PFSK-1 (cell line): Measurements from ENCODE around the gene RBM38.

ENCODE experiments used
- FOXP2 ChIP-seq: optimal IDR thresholded peaks from 2 replicates; pipeline ENCODE3; 2011; ENCODE audit warnings: borderline replicate concordance, control low read depth, inconsistent platforms; ENCODE audit not compliant: insufficient read depth; ENCODE audit errors: extremely low read length, extremely low read depth
- POLR2AphosphoS5 ChIP-seq: IDR thresholded peaks from 2 replicates; pipeline ENCODE4 v1.6.1; 2012; ENCODE audit warnings: low read depth, mild to moderate bottlenecking, control low read depth, low read length, moderate library complexity
- SIN3A ChIP-seq: IDR thresholded peaks from 2 replicates; pipeline ENCODE4 v1.6.1; 2012; ENCODE audit warnings: mild to moderate bottlenecking, low read length, moderate library complexity, borderline replicate concordance; ENCODE audit not compliant: insufficient read depth
- TAF1 ChIP-seq: IDR thresholded peaks from 2 replicates; pipeline ENCODE4 v1.6.1; 2012; ENCODE audit warnings: low read length, control low read depth, borderline replicate concordance; ENCODE audit not compliant: insufficient read depth
- TF ChIP-seq, protein P1 (sequence below), 2 experiments: IDR thresholded peaks; 2 replicates each; pipeline versions ENCODE4 v1.6.1 to v1.8.0; 2011 to 2012; ENCODE audit warnings: low read depth in 2 of 2, low read length in 2 of 2, control low read depth in 1 of 2, inconsistent platforms in 1 of 2, mild to moderate bottlenecking in 1 of 2, moderate library complexity in 1 of 2; ENCODE audit not compliant: insufficient read depth in 1 of 2

The RBM38 gene

DNA sequence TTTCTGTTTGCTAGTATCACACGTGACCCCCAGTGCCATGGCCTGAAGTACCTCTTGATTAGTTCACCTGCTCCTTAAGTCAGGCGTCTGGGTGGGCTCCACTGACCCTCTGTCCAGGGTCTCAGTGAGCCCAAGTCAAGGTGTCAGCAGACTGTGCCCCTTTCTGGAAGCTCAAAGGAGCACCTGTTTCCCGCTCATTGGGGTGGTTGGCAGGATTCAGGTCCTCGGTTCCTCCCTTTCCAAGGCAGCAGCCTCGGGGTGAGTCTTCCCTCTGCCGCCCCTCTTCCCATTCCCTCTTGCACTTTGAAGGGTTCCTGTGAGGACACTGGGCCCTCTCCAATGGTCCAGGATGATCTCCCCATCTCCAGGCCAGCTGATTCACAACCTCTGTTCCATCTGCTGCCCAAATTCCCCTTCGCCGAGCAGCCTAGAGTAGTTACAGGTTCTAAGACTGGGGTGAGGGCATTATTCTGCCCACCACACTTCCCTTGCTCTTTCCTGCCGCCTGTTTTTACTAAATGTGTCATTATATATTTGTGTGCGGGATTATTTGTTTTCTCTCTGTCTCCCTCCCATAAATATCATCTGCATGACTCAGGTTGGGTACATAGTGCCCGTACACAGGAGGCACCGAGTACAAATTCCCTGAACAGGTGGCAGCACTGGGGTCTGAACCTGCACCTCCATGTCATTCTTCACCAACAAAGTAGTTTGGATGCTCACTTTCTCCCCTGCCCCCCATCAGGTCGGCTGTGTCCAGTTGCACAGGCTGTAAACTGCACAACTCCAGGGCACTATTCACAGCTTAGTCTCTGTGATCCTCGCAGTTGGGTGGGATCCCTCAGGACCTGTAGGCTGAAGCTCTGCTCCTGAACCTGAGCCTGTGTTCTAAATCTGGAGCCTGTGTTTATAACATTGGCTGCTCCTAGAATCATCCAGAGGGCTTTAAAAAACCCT, 58.5 kb downstream of the RBM38 start:
- TF ChIP-seq, protein P1, sequence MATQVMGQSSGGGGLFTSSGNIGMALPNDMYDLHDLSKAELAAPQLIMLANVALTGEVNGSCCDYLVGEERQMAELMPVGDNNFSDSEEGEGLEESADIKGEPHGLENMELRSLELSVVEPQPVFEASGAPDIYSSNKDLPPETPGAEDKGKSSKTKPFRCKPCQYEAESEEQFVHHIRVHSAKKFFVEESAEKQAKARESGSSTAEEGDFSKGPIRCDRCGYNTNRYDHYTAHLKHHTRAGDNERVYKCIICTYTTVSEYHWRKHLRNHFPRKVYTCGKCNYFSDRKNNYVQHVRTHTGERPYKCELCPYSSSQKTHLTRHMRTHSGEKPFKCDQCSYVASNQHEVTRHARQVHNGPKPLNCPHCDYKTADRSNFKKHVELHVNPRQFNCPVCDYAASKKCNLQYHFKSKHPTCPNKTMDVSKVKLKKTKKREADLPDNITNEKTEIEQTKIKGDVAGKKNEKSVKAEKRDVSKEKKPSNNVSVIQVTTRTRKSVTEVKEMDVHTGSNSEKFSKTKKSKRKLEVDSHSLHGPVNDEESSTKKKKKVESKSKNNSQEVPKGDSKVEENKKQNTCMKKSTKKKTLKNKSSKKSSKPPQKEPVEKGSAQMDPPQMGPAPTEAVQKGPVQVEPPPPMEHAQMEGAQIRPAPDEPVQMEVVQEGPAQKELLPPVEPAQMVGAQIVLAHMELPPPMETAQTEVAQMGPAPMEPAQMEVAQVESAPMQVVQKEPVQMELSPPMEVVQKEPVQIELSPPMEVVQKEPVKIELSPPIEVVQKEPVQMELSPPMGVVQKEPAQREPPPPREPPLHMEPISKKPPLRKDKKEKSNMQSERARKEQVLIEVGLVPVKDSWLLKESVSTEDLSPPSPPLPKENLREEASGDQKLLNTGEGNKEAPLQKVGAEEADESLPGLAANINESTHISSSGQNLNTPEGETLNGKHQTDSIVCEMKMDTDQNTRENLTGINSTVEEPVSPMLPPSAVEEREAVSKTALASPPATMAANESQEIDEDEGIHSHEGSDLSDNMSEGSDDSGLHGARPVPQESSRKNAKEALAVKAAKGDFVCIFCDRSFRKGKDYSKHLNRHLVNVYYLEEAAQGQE (IDR thresholded peaks at IDR 0.05; ENCODE audit: insufficient read depth in 1 of 2, low read depth in 2 of 2, low read length in 2 of 2): no peak
- TF ChIP-seq SIN3A (no peak), FOXP2 (no peak), TAF1 (no peak), POLR2AphosphoS5 (no peak)

DNA sequence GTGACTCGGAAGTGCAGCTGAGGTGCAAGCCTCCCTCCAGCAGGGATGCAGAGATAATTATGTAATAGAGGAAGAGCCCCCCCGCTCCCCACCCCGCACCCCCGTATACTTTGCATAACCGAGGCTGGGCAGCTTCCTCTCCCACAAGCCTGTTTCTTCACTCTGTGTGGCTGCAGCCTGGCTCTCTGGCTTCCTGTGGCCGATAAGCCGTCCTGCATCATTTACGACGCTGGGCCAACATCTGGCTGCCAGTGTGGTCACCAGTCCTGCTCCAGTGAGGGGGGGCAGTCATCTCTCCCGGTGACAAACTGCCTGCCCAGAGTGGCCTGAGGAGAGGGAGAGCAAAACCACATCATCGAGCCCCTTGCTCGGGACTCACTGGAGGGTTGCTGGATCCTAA, 59.2 kb downstream of the RBM38 start:
- TF ChIP-seq, protein P1 (IDR thresholded peaks at IDR 0.05; ENCODE audit: insufficient read depth in 1 of 2, low read depth in 2 of 2, low read length in 2 of 2): no peak
- TF ChIP-seq FOXP2 (no peak), TAF1 (no peak)

DNA sequence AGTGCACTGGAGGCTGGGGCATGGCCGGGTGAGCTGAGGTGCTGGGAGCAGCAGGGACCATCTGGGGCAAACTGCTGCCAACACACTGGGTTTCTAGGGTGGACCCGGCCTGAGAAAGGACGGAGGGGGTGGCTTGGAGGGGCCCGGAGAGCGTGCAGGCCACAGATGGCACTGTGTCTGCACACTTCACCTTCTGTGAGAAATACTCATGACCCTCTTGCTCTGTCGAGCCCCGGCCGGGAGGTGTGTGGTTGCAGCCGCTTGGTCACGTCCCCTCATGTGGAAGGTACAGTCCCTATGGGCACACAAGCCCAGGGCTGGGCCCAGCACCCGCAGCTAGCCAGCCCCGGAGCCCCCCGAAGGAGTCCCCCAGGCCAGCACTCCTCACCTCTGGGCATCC, 59.7 kb downstream of the RBM38 start:
- TF ChIP-seq SIN3A: no peak
- TF ChIP-seq FOXP2: no peak
- TF ChIP-seq TAF1: no peak
- TF ChIP-seq, protein P1 (IDR thresholded peaks at IDR 0.05; ENCODE audit: insufficient read depth in 1 of 2, low read depth in 2 of 2, low read length in 2 of 2): no peak
- TF ChIP-seq POLR2AphosphoS5: no peak

DNA sequence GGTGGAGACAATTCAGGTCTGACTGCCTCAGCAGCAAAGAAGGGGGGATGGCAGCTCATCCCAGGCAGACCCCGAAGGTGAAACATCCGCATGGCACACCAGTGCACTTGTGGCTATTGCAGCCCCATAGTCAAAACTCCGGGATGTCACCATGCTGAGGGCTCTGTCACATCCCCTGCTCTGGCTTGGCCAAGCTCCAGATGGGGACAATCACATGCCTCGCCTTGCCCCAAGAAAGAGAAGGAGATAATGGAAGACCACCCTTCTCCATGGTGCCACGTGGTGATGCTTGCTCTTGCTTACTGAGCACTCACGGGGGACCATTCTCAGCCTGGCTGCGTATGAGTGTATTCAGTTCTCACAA, 60.2 kb downstream of the RBM38 start:
- TF ChIP-seq POLR2AphosphoS5 (no peak), FOXP2 (no peak), SIN3A (no peak), TAF1 (no peak)
- TF ChIP-seq, protein P1 (IDR thresholded peaks at IDR 0.05; ENCODE audit: insufficient read depth in 1 of 2, low read depth in 2 of 2, low read length in 2 of 2): no peak
